BE2C (cell line): Measurements from ENCODE around the gene ABCD3.

Experiments
- DNase-seq: peaks from one replicate; pipeline ENCODE4 v3.0.0-alpha.2; 2020
- H3K27me3 ChIP-seq: fragments of 250-450 bp; sonication (Bioruptor Pico); 2 replicates; pipeline ENCODE4 v1.5.1; 2020; ENCODE audit warnings: mild to moderate bottlenecking
- H3K36me3 ChIP-seq: fragments of 250-450 bp; sonication (Bioruptor Pico); 2 replicates; pipeline ENCODE4 v1.5.1; 2020; ENCODE audit warnings: mild to moderate bottlenecking
- H3K4me1 ChIP-seq: fragments of 250-450 bp; sonication (Bioruptor Pico); 2 replicates; pipeline ENCODE4 v1.5.1; 2020
- H3K4me3 ChIP-seq: 2 replicates; pipeline ENCODE4 v1.5.1; 2011; ENCODE audit warnings: low read depth, low read length
- H3K9me3 ChIP-seq: fragments of 250-450 bp; sonication (Bioruptor Pico); 2 replicates; pipeline ENCODE4 v1.5.1; 2020
- TF ChIP-seq, protein P1 (sequence below): IDR thresholded peaks from 2 replicates; pipeline ENCODE4 v1.5.1; 2012; ENCODE audit warnings: mild to moderate bottlenecking, low read depth, low read length

ABCD3 gene

DNA sequence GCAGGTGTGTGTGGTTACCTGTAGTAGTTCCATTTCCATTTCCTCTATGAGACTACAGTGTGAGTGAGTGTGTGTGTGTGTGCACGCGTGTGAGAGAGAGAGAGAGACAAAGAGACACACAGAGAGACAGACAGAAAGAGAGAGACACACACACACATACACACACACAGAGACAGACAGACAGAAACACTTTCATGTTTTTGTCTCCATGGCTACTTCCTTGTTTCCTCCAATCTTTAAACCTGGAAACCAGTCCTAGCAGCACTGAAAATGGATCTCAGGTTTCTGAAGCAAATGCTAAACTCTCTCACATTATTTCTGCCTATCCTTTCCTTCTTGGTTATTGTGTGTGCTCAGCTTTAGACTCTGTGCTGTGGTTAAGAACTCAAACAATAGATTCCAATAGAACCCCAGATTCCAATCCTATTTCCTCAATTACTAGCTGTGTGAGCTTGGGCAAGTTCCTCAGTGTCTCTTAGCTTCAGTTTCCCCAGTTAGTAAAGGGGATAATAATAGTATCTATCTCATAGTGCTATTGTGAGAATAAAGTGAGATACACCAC is 22.4 kb upstream of the ABCD3 start:
- no peak for DNase-seq

DNA sequence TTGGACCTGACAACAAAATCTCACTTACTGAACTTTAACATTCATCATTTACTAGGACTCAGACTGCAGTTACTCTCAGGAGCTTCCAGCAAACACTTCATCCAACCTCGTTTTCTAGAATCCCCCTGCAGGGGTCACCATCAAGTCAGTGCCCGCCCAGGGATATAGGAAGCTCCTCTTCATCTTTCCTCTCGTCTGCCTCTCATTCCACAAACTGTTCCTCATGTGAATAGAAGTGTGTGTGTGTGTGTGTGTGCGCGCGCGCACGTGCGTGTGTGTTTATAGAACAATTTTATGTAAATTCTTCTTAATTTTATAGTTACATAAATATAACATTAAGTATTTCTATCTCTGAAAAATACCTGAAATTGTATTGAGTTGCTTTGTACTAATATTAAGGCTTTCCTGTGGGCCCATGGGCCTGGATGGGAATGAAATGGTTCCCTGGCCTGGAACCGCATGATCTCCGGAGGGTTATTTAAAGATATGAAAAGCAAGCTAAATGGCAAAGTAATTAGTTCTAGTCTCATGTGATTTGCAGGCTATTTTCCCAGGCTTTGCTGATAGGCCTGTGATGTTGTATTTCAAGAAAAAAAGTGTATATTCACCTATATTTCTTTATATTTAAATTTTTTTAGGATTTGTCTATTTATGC is 21.7 kb upstream of the ABCD3 start:
- Histone ChIP-seq H3K27me3 (no peaks in the 10 kb centered on the region), H3K4me1 (no peaks in the 10 kb centered on the region), H3K4me3 (no peak overlapping the region), H3K36me3 (no peaks in the 10 kb centered on the region), H3K9me3 (no peaks in the 10 kb centered on the region)
- DNase-seq = peak; percentile 21
- TF ChIP-seq, protein P1, sequence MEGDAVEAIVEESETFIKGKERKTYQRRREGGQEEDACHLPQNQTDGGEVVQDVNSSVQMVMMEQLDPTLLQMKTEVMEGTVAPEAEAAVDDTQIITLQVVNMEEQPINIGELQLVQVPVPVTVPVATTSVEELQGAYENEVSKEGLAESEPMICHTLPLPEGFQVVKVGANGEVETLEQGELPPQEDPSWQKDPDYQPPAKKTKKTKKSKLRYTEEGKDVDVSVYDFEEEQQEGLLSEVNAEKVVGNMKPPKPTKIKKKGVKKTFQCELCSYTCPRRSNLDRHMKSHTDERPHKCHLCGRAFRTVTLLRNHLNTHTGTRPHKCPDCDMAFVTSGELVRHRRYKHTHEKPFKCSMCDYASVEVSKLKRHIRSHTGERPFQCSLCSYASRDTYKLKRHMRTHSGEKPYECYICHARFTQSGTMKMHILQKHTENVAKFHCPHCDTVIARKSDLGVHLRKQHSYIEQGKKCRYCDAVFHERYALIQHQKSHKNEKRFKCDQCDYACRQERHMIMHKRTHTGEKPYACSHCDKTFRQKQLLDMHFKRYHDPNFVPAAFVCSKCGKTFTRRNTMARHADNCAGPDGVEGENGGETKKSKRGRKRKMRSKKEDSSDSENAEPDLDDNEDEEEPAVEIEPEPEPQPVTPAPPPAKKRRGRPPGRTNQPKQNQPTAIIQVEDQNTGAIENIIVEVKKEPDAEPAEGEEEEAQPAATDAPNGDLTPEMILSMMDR = peak; percentile 35

More for the DNA sequence above, 22.4 kb upstream of the ABCD3 start:
- TF ChIP-seq, protein P1 = no peak
- no peaks in the 10 kb centered on the region for H3K27me3 ChIP-seq
- no peaks in the 10 kb centered on the region for H3K9me3 ChIP-seq
- no peaks in the 10 kb centered on the region for H3K4me1 ChIP-seq
- no peak overlapping the region for H3K4me3 ChIP-seq
- H3K36me3 ChIP-seq = no peaks in the 10 kb centered on the region

DNA sequence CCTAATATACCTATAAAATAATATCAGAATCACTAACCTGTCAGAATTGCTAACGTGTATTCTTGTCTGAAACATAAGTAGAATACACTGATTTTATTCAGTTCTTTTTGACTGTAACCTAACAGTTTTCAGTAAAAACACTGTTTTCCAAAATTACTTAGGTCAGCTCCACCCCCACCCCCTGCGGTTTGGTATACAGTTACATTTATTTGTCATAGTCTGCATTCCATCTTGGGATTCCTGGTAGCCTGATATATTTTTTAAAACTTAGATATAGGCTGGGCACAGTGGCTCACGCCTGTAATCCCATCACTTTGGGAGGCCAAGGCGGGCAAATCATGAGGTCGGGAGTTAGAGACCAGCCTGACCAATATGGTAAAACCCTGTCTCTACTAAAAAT is 19.8 kb upstream of the ABCD3 start:
- no peaks in the 10 kb centered on the region for H3K36me3 ChIP-seq
- DNase-seq = no peak
- H3K4me1 ChIP-seq = no peaks in the 10 kb centered on the region
- TF ChIP-seq, protein P1 = no peak
- H3K9me3 ChIP-seq = no peaks in the 10 kb centered on the region
- H3K4me3 ChIP-seq = no peak overlapping the region
- no peaks in the 10 kb centered on the region for H3K27me3 ChIP-seq

DNA sequence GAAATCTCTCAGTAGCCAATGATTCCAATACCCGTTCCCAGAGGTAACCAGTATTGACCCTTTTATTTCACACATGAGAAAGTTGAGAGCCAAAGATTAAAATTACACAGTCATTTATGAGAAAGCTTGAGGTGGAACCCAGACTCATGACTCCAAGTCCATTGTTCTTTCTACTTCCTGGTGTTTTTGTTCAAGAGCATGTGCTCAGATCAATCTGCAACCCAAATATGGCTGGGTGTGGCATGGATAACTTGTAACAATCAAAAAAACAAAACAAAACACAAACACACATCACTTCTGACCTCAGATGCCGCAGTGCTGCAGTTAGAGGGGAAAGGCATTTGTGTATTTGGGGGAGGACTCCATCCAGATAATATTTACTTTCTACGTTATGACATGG is 18.7 kb upstream of the ABCD3 start:
- H3K36me3 ChIP-seq = no peaks in the 10 kb centered on the region
- H3K27me3 ChIP-seq = no peaks in the 10 kb centered on the region
- TF ChIP-seq, protein P1 = no peak
- no peaks in the 10 kb centered on the region for H3K4me1 ChIP-seq
- H3K4me3 ChIP-seq = no peak overlapping the region
- DNase-seq = no peak
- no peaks in the 10 kb centered on the region for H3K9me3 ChIP-seq

DNA sequence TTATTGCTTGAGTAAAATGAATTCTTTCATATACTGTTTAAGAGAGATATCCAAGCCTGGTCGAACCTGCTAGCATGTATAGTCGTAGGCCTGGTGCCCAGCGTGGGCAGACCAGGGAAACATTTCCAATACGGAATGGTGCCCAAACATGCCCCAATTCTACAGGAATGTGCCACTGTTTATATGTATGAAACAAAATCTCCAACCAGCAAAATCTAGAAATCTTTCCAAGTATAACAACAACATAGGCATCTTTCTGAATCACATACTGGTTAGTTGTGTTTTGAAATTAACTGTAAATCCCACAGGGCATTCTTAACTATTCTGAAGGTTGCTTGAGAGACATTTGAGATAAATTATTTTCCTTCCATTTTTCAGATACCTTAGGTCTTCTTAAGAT is 17.0 kb upstream of the ABCD3 start:
- no peaks in the 10 kb centered on the region for H3K36me3 ChIP-seq
- H3K9me3 ChIP-seq = no peaks in the 10 kb centered on the region
- no peaks in the 10 kb centered on the region for H3K27me3 ChIP-seq
- no peak for DNase-seq
- no peak overlapping the region for H3K4me3 ChIP-seq
- H3K4me1 ChIP-seq = no peaks in the 10 kb centered on the region
- TF ChIP-seq, protein P1 = no peak

DNA sequence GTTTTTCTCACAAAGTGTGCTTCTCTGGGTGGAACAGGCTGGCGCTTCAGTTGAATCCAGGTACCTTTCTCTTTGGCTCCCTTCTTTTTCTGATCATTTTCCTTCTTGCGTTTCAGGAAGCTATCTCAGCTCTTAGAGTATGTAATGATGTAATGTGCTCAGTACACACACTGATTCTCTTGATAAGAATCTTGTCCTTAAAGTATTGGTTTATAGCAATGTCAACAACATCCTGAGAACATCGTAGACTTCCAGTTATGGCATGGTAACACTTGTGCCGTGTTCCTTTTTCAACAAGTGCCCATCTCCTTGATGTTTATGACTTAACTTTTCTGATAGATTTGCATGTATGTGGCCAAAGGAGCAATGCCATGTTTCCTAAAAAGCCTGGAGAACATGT is 11.7 kb upstream of the ABCD3 start:
- no peaks in the 10 kb centered on the region for H3K4me1 ChIP-seq
- H3K4me3 ChIP-seq = no peak overlapping the region
- DNase-seq = no peak
- TF ChIP-seq, protein P1 = no peak
- H3K9me3 ChIP-seq = no peaks in the 10 kb centered on the region
- H3K36me3 ChIP-seq = no peaks in the 10 kb centered on the region
- H3K27me3 ChIP-seq = no peaks in the 10 kb centered on the region
